Activated CD8-positive, alpha-beta memory T cell treated with anti-CD3 and anti-CD28 coated beads, Interleukin-2, amount 50 U/mL, for 1 hour (primary cell): ENCODE results near the gene PARP12.

Experiments
- DNase-seq: peaks from one replicate; pipeline ENCODE4 v3.0.0-alpha.2; 2020; ENCODE audit errors: extremely low read depth

PARP12 gene

GRCh38 chr7:140059273-140060242 is 3.2 kb downstream of the PARP12 start:
- peak; percentile 28 for DNase-seq

DNA sequence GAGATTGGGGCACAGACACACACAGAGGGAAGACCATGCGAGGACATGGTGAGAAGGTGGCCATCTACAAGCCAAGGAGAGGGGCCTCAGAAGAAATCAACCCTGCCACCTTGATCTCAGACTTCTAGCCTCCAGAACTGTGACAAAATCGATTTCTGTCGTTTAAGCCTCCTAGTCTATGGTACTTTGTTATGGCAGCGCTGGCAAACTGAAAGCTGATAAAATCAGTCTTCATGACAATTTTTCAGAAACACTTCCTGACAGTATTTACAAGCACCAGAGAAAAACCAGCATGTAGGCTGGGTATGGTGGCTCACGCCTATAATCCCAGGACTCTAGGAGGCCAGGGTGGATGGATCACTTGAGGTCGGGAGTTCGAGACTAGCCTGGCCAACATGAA is 4.2 kb downstream of the PARP12 start:
- DNase-seq, result no peak

GRCh38 chr7:140057143-140057535 is 5.6 kb downstream of the PARP12 start:
- DNase-seq, result no peak

DNA sequence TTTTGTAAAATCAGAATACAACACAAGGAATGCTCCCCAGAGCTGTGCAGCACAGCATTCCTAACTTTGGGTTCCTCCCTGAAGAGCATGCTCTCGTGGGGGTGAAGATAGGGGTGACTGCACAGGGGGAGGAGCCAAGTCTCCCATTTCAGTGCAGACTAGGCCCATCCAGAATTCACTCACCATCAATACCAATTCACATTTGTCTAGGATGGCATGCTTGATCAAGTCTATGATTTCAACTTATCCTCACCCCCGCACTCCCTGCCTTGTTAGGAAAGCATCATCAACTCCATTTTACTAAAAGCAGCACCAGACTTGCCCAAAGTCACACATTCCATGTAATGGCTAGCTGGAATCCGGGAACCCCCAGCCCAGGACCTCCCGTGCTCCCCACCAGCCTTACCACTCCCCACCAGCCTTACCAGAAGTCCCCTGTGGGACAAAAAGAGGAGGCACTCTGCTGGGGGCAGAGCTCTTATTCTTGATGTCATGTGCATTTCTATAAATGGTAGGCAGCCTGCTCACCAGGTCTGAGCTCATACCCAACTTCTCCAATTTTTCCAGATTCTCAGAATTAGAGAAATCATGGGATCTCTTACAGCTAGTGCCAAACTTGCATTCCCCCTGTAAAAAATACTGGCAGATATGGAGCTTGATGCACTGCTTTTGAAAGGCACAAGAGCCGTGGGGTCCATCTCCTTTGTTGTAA is 6.2 kb downstream of the PARP12 start:
- no peak for DNase-seq

GRCh38 chr7:140055833-140056232 is 6.9 kb downstream of the PARP12 start:
- DNase-seq, result no peak

- no peak for DNase-seq
These were observed 8.0 kb downstream of the PARP12 start for GRCh38 chr7:140054751-140055150.

DNA sequence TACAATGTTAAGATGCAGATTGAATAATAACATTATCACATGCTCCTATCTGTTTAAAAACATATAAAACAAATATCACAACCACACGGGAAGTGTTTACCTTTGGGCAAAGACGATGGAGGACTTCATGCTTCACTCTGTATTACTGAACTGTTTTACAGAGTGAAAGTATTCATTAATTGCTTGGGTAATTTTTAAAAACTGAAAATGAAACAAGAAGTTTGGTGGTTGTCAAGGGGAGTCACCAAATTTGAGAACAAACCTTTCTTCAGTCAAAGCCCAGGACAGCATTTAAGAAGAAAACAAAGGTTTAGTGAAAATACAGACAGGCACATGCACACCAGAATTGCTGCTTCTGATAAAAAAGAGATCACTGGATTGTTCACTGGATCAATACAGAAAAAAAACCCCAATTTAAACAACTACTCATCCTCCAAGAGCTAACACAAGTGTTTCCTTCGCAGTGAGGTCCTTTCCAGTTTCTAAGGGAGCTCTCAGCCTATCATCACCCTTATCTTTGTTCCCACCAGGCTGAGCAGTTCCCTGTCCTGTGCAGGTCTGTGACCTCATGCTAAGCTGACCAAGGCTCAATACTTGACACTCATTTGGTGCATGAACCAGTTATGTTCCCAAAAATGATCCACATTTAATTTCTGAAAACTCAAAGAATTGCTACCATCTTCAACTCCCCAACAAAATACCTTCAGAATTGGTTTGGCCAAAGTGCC is 8.8 kb downstream of the PARP12 start:
- no peak for DNase-seq

- DNase-seq, result no peak
These were observed 10.9 kb downstream of the PARP12 start for GRCh38 chr7:140051820-140052219.

GRCh38 chr7:140050100-140050499 is 12.7 kb downstream of the PARP12 start:
- no peak for DNase-seq

DNA sequence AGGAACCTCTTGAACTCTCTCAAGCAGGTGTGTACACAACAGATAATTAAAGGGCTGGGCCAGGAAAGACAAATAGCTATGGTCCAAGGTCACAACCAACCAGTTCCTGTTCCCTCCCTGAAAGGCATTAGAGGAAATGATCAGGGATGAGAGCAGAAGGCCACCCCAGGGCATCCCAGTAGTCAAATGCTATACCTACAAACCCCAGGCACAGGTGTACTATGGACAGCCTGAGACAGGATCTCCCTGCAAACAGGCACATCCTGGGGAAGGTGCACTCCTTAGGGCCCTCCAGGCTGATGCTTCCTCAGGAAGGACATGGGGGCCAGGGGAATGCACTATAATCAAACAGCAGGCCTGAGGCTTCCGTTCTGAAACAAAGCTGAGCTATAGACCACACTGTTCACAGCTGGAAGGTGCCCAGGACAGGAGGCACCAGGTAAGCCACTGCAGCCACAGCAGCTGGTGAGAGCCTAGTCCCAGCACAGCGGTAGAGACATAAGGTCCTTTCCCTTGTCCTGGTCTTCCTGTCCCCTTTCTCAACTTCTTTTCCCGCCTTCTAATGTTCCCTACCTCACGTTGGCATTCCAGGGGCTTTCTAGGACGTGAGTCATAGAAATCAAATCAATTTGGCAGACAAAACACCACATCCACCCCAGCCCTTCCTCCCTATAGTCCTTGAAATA is 13.3 kb downstream of the PARP12 start:
- no peak for DNase-seq

DNA sequence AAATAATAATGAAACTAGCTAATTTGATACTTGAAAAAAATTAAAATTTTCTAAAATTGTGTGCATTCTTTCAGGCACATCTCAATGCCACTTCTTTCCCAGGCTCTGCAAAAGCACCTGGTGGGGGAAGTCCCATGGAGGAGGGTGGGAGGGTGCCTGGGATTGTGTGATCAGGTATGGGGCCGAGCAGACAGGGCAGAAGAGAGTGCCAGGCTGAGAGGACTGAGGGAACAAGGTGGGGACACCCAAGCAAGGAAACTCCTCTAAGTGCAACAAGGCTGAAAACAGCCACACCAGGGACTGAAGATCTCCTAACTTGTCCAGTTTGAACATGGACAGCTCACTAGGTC is 13.8 kb downstream of the PARP12 start:
- no peak for DNase-seq

DNA sequence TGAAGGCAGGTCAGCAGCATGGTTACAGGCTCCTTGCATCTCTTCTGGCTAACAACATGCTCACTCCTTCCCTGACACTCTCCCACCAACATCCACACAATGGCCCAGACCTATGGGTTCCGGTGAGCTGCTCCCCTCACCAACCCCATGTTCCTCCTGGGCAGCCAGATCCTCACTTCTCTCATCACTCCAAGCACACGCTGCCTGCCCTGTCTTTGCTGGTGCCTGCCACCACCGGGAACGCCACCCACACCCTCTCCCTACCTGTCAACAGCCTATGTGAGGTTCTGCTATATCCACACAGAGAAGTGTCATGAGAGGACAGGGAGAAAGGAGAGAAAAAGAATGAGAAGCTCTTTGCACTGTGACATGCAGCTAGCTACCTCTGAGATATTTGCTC is 14.6 kb downstream of the PARP12 start:
- DNase-seq, result no peak

- no peak for DNase-seq
These were observed 15.6 kb downstream of the PARP12 start for GRCh38 chr7:140047197-140047596.

DNA sequence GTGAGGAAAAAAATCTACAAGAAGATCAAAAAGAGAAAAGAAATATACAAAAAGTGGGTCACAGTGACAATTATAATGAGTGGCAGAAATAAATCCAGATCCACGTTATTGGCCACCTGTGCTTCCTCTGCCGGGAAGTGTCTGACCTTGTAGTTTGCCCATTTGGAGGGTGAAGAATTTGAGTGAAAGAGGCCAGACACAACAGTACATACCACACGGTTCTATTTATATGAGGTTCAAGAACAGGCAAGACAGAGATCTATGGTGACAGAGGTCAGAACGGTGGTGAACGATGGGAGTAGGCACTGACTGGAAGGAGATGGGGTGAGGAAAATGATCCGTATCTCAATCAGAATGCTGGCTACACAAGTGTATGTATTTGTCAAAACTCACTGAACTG is 17.1 kb downstream of the PARP12 start:
- DNase-seq, result no peak

DNA sequence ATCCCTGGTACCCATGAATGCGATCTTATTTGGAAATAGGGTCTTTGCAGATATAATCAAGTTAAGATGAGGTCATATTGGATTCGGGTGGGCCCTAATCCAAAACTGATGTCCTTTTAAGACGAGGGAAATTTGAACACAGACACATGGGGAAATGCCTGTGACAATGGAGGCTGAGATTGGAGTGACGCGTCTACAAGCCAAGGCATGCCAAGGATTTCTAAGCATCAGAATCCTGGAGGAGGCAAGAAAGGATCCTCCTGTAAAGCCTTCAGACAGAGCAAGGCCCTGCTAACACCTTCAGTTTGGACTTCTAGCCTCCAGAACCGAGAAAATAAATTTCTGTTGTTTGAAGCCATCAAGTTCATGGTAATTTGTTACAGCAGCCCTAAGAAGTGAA is 18.5 kb downstream of the PARP12 start:
- DNase-seq, result no peak

- DNase-seq, result no peak
These were observed 20.4 kb downstream of the PARP12 start for GRCh38 chr7:140042386-140042670.

- DNase-seq, result no peak
These were observed 20.9 kb downstream of the PARP12 start for GRCh38 chr7:140041659-140042385.

- DNase-seq, result no peak
These were observed 22.9 kb downstream of the PARP12 start for GRCh38 chr7:140039896-140040295.

DNA sequence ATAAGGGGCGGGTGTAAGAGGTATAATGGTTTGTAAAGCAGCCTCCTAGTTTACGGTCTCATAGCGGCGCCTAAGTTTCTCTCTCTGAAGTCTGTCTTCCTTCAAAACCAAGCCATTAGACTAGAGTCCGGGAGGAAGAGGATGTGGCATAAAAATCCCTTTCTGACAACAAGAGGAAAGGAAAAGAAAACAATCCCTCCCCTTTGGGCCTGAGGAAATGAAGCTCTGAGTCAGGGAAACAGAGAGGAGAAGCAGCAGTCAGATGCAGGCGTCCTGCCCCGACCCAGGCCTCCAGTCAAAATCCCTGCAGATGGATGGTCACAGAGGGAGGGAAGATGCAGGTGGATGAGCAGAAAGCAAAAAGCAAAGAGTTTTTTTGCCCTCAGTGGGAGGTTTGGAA is 23.7 kb downstream of the PARP12 start:
- DNase-seq, result no peak

GRCh38 chr7:140036224-140036962 is 26.4 kb downstream of the PARP12 start:
- DNase-seq, result no peak
